HepG2 (cell line): ENCODE data around the gene TRPV4. TPM values are rescaled to one million over a fixed set of nuclear protein-coding genes. Genes with fewer than 3 reads are reported as not detected.
A peak's percentile ranks its signal among the peaks of the same experiment; 100 is the strongest.

Experiments
- ATAC-seq: fragments of 200-7000 bp; cut with Tn5 transposase; 3 replicates; pipeline ENCODE4 v1.9.1; 2020; ENCODE audit warnings: mild to moderate bottlenecking, moderate library complexity
- BruUV-seq: library from RNA; stranded (reverse); fragments of 400-500 nt; replicated peaks from 2 replicates; lab custom pipeline; 2021; lab: Mats Ljungman, UMichigan
- CTCF ChIA-PET: fragments of 300-600 bp; formaldehyde crosslinking; extraction: SDS; loops from one replicate; lab custom pipeline; 2021; ENCODE audit warnings: low total read pairs, inconsistent platforms, low intra/inter-chr PET ratio; lab: Yijun Ruan, JAX
- POLR2A ChIA-PET: fragments of 350-600 bp; sonication (Branson Sonifier 250); formaldehyde crosslinking; loops from one replicate; lab custom pipeline; 2020; ENCODE audit warnings: antibody characterized with exemption, inconsistent platforms; lab: Yijun Ruan, JAX
- DNase-seq: peaks from one replicate; pipeline ENCODE4 v3.0.0-alpha.2; 2015; ENCODE audit warnings: low spot score
- FAIRE-seq: peaks from 3 replicates; lab custom pipeline; 2011; peaks lifted over from hg19 to GRCh38; lab: Jason Lieb, UNC
- H2AFZ ChIP-seq: one replicate; pipeline ENCODE4 v1.6.1; 2011; ENCODE audit warnings: low read length, inconsistent platforms
- H3K27ac ChIP-seq: fragments of 300-600 bp; 3 replicates; pipeline ENCODE4 v1.8.0; 2011; ENCODE audit warnings: mixed run types, mild to moderate bottlenecking, mixed read lengths, low read length, inconsistent platforms; ENCODE audit not compliant: insufficient read depth; ENCODE audit errors: extremely low read length
- H3K27me3 ChIP-seq, 2 experiments: fragments of 200-600 bp in 1 of 2; 2 replicates in 1 of 2; 3 replicates in 1 of 2; pipeline versions ENCODE4 v1.6.0 to v1.8.0; 2011; ENCODE audit warnings: low read length in 2 of 2, mild to moderate bottlenecking in 2 of 2, moderate library complexity in 2 of 2, inconsistent platforms in 1 of 2; ENCODE audit not compliant: insufficient read depth in 2 of 2, control insufficient read depth in 1 of 2
- H3K36me3 ChIP-seq, 2 experiments: fragments of 200-600 bp in 1 of 2; replicated peaks in 1 of 2; 2 replicates in 1 of 2; 3 replicates in 1 of 2; pipeline versions ENCODE4 v1.5.1 to v1.8.0; 2011; ENCODE audit warnings: low read length in 2 of 2, inconsistent platforms in 1 of 2; ENCODE audit not compliant: insufficient read depth in 2 of 2, control insufficient read depth in 1 of 2
- H3K4me1 ChIP-seq: 2 replicates; pipeline ENCODE4 v1.5.1; 2012; ENCODE audit warnings: low read length, inconsistent platforms; ENCODE audit not compliant: insufficient read depth
- H3K4me2 ChIP-seq: 2 replicates; pipeline ENCODE4 v1.6.0; 2011; ENCODE audit warnings: low read depth, low read length, inconsistent platforms
- H3K4me3 ChIP-seq, 3 experiments: fragments of 200-600 bp in 1 of 3; sonication (generic), shearing (Covaris generic) in 1 of 3; replicated peaks in 1 of 3; 2 replicates each; pipeline ENCODE4 v1.5.1; 2011 to 2016; ENCODE audit warnings: low read length in 3 of 3, inconsistent platforms in 2 of 3, low read depth in 2 of 3, mild to moderate bottlenecking in 2 of 3, control low read depth in 1 of 3, mixed read lengths in 1 of 3; ENCODE audit not compliant: insufficient read depth in 1 of 3
- H3K79me2 ChIP-seq: one replicate; pipeline ENCODE4 v1.6.1; 2011; ENCODE audit warnings: low read length, inconsistent platforms; ENCODE audit not compliant: insufficient read depth
- H3K9ac ChIP-seq: 2 replicates; pipeline ENCODE4 v1.6.0; 2011; ENCODE audit warnings: mild to moderate bottlenecking, low read depth, low read length, inconsistent platforms; ENCODE audit not compliant: insufficient read depth
- H3K9me3 ChIP-seq: 2 replicates; pipeline ENCODE4 v1.5.1; 2012; ENCODE audit warnings: mild to moderate bottlenecking, low read length
- H4K20me1 ChIP-seq: 2 replicates; pipeline ENCODE4 v1.6.0; 2011; ENCODE audit warnings: inconsistent platforms, mild to moderate bottlenecking, low read length, moderate library complexity; ENCODE audit not compliant: insufficient read depth
- CBX2 ChIP-seq, 2 experiments: fragments of 200-600 bp in 1 of 2; sonication (generic); formaldehyde crosslinking in 1 of 2; IDR thresholded peaks; 2 replicates each; pipeline versions ENCODE4 v1.7.0 to v1.8.1; 2018 to 2022; ENCODE audit warnings: low read depth in 2 of 2, low read length in 1 of 2, mild to moderate bottlenecking in 1 of 2, missing genetic modification reagents in 1 of 2
- FOSL2 ChIP-seq: sonication (generic); formaldehyde crosslinking; IDR thresholded peaks from 2 replicates; pipeline ENCODE4 v1.4.0; 2020; ENCODE audit warnings: missing genetic modification reagents
- MTA1 ChIP-seq: sonication (generic); formaldehyde crosslinking; IDR thresholded peaks from 2 replicates; pipeline ENCODE4 v1.4.0; 2020; ENCODE audit warnings: missing genetic modification reagents, mild to moderate bottlenecking, borderline replicate concordance
- RARG ChIP-seq: sonication (generic); formaldehyde crosslinking; IDR thresholded peaks from 2 replicates; pipeline ENCODE4 v1.4.0; 2020; ENCODE audit warnings: low read depth, mild to moderate bottlenecking, missing genetic modification reagents
- RBAK ChIP-seq: sonication (generic); formaldehyde crosslinking; IDR thresholded peaks from 2 replicates; pipeline ENCODE4 v1.5.1; 2020; ENCODE audit warnings: mild to moderate bottlenecking, missing genetic modification reagents
- RNF219 ChIP-seq: sonication (generic); formaldehyde crosslinking; IDR thresholded peaks from 2 replicates; pipeline ENCODE4 v1.5.0; 2020; ENCODE audit warnings: mild to moderate bottlenecking, missing genetic modification reagents
- SCMH1 ChIP-seq: sonication (generic); formaldehyde crosslinking; IDR thresholded peaks from 2 replicates; pipeline ENCODE4 v1.9.0; 2021; ENCODE audit warnings: missing genetic modification reagents, mild to moderate bottlenecking, borderline replicate concordance
- ZBTB33 ChIP-seq: sonication (generic); formaldehyde crosslinking; IDR thresholded peaks from 2 replicates; pipeline ENCODE4 v1.4.0; 2020; ENCODE audit warnings: missing genetic modification reagents
- ZNF580 ChIP-seq: IDR thresholded peaks from 2 replicates; pipeline ENCODE4 v1.6.1; 2016; ENCODE audit warnings: low read depth, borderline replicate concordance
- ZNF629 ChIP-seq: sonication (generic); formaldehyde crosslinking; conservative IDR thresholded peaks from 2 replicates; pipeline ENCODE4 v1.5.0; 2020; ENCODE audit warnings: missing genetic modification reagents
- ZNF704 ChIP-seq: sonication (generic); formaldehyde crosslinking; IDR thresholded peaks from 2 replicates; pipeline ENCODE4 v1.8.1; 2023; ENCODE audit warnings: mild to moderate bottlenecking, inconsistent platforms, moderate library complexity, missing genetic modification reagents, borderline replicate concordance
- WGBS: methylation state at CpG from one replicate; pipeline ENCODE4 v1.1.6; 2017; ENCODE audit warnings: low lambda C conversion rate; 5-methylcytosine and 5-hydroxymethylcytosine counted together
- in situ Hi-C: cut with HindIII; loops from 2 replicates; pipeline ENCODE4 v1.10.0; 2017; ENCODE audit warnings: low pct_unique_long_range_greater_than_20kb; ENCODE audit not compliant: extremely low pct_ligation_motif_present
- intact Hi-C: fragments of 100-400 bp; cut with micrococcal nuclease; formaldehyde crosslinking; loops from one replicate; pipeline ENCODE4 v1.10.0; 2022; ENCODE audit not compliant: unreplicated experiment
- polyA plus RNA-seq, 8 experiments: library from polyadenylated mRNA; depleted of rRNA in 3 of 8; stranded (reverse) in 7 of 8; unstranded in 1 of 8; fragments of >200 nt; fragmentation: Illumina TruSeq in 4 of 8; extraction: Trizol in 4 of 8; gene quantifications; 2 replicates each; pipeline versions ENCODE4 v1.2.1 to v1.2.3, GENCODE V29; 2011 to 2016; ENCODE audit warnings: low read depth in 4 of 8, missing spikeins in 1 of 8, mixed read lengths in 1 of 8; ENCODE audit not compliant: insufficient read depth in 1 of 8
- total RNA-seq, 5 experiments: library from RNA; depleted of rRNA; stranded (reverse); fragments of >200 nt; fragmentation: Illumina TruSeq; extraction: Trizol; gene quantifications; 2 replicates each; pipeline ENCODE4 v1.2.3, GENCODE V29; 2016; ENCODE audit warnings: low read depth in 1 of 5
- TF ChIP-seq, protein P1 (sequence below): sonication (generic); formaldehyde crosslinking; IDR thresholded peaks from 2 replicates; pipeline ENCODE4 v1.5.0; 2020; ENCODE audit warnings: mild to moderate bottlenecking, missing genetic modification reagents
- TF ChIP-seq, protein P2 (sequence below): sonication (generic); formaldehyde crosslinking; IDR thresholded peaks from 2 replicates; pipeline ENCODE4 v1.5.0; 2020; ENCODE audit warnings: missing genetic modification reagents, mild to moderate bottlenecking, borderline replicate concordance

Gene TRPV4
- total and polyA plus RNA-seq, 2 of the 13 experiments (the other 11 are each of a cell fraction or from before 2014, with no cell fraction given), result 0.66 to 4.7 TPM

- TF ChIP-seq RNF219, result no peak
- TF ChIP-seq RARG (CRISPR knock-in tag), result no peak
- no peak for TF ChIP-seq ZNF704 (CRISPR knock-in tag)
- no peak for TF ChIP-seq ZNF629 (CRISPR knock-in tag)
- TF ChIP-seq ZNF580 (CRISPR knock-in tag), result no peak
- TF ChIP-seq, all 625 proteins: peak for 4
Measured at GRCh38 chr12:109764123-109764522, 69.1 kb downstream of the TRPV4 start (continued).

DNA sequence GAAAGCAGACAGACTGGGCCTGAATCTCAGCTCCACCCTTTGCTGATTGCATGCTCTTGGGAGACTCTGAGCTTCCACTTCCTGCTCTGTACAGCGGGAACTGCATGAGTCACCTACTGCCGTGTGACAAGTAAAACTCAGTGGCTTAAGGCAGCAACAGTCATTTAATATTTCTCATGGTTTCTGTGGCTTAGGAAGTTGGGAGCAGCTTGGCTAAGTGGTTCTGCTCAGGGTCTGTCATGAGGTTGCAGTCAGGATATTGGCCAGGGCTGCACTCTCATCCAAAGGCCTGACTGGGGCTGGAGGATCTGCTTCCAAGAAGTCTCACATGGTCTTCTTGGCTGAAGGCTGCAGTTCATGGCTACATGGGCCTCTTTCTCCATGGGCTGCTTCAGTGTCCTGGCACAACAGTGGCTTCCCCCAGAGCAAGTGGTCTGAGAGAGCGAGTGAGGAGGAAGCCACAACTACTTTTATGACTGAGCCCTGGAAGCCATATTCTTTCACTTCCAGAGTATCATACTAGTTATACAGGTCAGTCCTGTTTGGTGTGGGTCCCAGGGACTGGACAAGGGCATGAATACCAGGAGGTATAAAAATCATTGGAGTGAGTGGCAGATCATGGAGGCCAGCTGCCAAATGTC, 69.9 kb downstream of the TRPV4 start:
- 100% methylated on average over 1 of the region's 3 CpGs for WGBS
- no peak overlapping the region for H3K4me2 ChIP-seq
- no peak overlapping the region for H3K4me3 ChIP-seq
- intact Hi-C loops (no loop called here), in situ Hi-C loops (no loop called here)
- ChIA-PET CTCF (no interaction called here), POLR2A (no interaction called here)
- no peak for DNase-seq
- no peak overlapping the region for H3K9ac ChIP-seq
- no peaks in the 10 kb centered on the region for H3K27me3 ChIP-seq
- no peaks in the 10 kb centered on the region for H4K20me1 ChIP-seq
- H3K9me3 ChIP-seq, result no peaks in the 10 kb centered on the region
- H3K4me1 ChIP-seq, result peaks cover 16% of the 10 kb centered on the region
- no TSS peak for BruUV-seq
- ATAC-seq, result no peak
- no peak overlapping the region for H2AFZ ChIP-seq
- FAIRE-seq, result no peak
- H3K27ac ChIP-seq, result no peak overlapping the region
- H3K79me2 ChIP-seq, result no peaks in the 10 kb centered on the region
- peaks cover 0 to 12% of the 10 kb centered on the region in 2 experiments; a peak in 2 of 5 replicates for H3K36me3 ChIP-seq
- TF ChIP-seq, protein P1, sequence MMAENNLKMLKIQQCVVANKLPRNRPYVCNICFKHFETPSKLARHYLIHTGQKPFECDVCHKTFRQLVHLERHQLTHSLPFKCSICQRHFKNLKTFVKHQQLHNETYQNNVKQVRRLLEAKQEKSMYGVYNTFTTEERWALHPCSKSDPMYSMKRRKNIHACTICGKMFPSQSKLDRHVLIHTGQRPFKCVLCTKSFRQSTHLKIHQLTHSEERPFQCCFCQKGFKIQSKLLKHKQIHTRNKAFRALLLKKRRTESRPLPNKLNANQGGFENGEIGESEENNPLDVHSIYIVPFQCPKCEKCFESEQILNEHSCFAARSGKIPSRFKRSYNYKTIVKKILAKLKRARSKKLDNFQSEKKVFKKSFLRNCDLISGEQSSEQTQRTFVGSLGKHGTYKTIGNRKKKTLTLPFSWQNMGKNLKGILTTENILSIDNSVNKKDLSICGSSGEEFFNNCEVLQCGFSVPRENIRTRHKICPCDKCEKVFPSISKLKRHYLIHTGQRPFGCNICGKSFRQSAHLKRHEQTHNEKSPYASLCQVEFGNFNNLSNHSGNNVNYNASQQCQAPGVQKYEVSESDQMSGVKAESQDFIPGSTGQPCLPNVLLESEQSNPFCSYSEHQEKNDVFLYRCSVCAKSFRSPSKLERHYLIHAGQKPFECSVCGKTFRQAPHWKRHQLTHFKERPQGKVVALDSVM, result no peak
- TF ChIP-seq RBAK (CRISPR knock-in tag), result peak; percentile 87
- TF ChIP-seq MTA1 (CRISPR knock-in tag), result no peak
- TF ChIP-seq, protein P2, sequence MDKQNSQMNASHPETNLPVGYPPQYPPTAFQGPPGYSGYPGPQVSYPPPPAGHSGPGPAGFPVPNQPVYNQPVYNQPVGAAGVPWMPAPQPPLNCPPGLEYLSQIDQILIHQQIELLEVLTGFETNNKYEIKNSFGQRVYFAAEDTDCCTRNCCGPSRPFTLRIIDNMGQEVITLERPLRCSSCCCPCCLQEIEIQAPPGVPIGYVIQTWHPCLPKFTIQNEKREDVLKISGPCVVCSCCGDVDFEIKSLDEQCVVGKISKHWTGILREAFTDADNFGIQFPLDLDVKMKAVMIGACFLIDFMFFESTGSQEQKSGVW (CRISPR knock-in tag), result no peak
- no peak for TF ChIP-seq CBX2 (IDR thresholded peaks at IDR 0.05; ENCODE audit: low read depth, low read length)
- no peak for TF ChIP-seq CBX2 (CRISPR knock-in tag; IDR thresholded peaks at IDR 0.05; ENCODE audit: low read depth)
- TF ChIP-seq ZBTB33 (CRISPR knock-in tag), result peak; percentile 79
- no peak for TF ChIP-seq SCMH1 (CRISPR knock-in tag)
- peak; percentile 64 for TF ChIP-seq FOSL2
